ENCODE results near the gene TLE1.

Gene TLE1

GRCh38 chr9:81684635-81685034, 4.7 kb downstream of the TLE1 start:
- TF ChIP-seq EZH2phosphoT487 (IDR thresholded peaks at IDR 0.05; ENCODE audit: low read depth) (no peak), CTCF (IDR thresholded peaks at IDR 0.05; ENCODE audit: low read depth, low read length) (no peak)
- Histone ChIP-seq H3K79me2 (ENCODE audit: low read length) (no peaks in the 10 kb centered on the region), H3K9me3 (ENCODE audit: insufficient read depth, low read length) (no peaks in the 10 kb centered on the region), H4K20me1 (ENCODE audit: insufficient read depth, low read length) (no peaks in the 10 kb centered on the region), H3K36me3 (replicated peaks; ENCODE audit: low read depth, low read length) (no peaks in the 10 kb centered on the region), H3K4me1 (ENCODE audit: low read length) (peaks cover 9% of the 10 kb centered on the region), H3K9ac (ENCODE audit: low read length) (no peak overlapping the region), H3K27ac (ENCODE audit: low read length) (no peak overlapping the region), H3K4me2 (ENCODE audit: low read length) (no peak overlapping the region), H3K27me3 (ENCODE audit: low read depth, low read length) (peaks cover 16% of the 10 kb centered on the region), H2AFZ (ENCODE audit: low read depth, low read length) (no peak overlapping the region), H3K4me3 (ENCODE audit: low read length) (no peak overlapping the region)

- Histone ChIP-seq H4K20me1 (ENCODE audit: insufficient read depth, low read length) (no peaks in the 10 kb centered on the region), H3K4me2 (ENCODE audit: low read length) (no peak overlapping the region), H3K36me3 (replicated peaks; ENCODE audit: low read depth, low read length) (no peaks in the 10 kb centered on the region), H3K27me3 (ENCODE audit: low read depth, low read length) (peaks cover 16% of the 10 kb centered on the region), H2AFZ (ENCODE audit: low read depth, low read length) (no peak overlapping the region), H3K9ac (ENCODE audit: low read length) (no peak overlapping the region), H3K4me3 (ENCODE audit: low read length) (no peak overlapping the region), H3K27ac (ENCODE audit: low read length) (no peak overlapping the region), H3K9me3 (ENCODE audit: insufficient read depth, low read length) (no peaks in the 10 kb centered on the region), H3K79me2 (ENCODE audit: low read length) (no peaks in the 10 kb centered on the region), H3K4me1 (ENCODE audit: low read length) (peaks cover 13% of the 10 kb centered on the region)
- no peak for TF ChIP-seq CTCF (IDR thresholded peaks at IDR 0.05; ENCODE audit: low read depth, low read length)
These were observed 5.6 kb downstream of the TLE1 start for GRCh38 chr9:81683704-81684103.

GRCh38 chr9:81683238-81683637, 6.1 kb downstream of the TLE1 start:
- Histone ChIP-seq H3K9me3 (ENCODE audit: insufficient read depth, low read length) (no peaks in the 10 kb centered on the region), H3K4me3 (ENCODE audit: low read length) (no peak overlapping the region), H3K4me1 (ENCODE audit: low read length) (peaks cover 13% of the 10 kb centered on the region), H3K27ac (ENCODE audit: low read length) (no peak overlapping the region), H3K36me3 (replicated peaks; ENCODE audit: low read depth, low read length) (no peaks in the 10 kb centered on the region), H4K20me1 (ENCODE audit: insufficient read depth, low read length) (no peaks in the 10 kb centered on the region), H3K27me3 (ENCODE audit: low read depth, low read length) (peaks cover 16% of the 10 kb centered on the region), H3K4me2 (ENCODE audit: low read length) (no peak overlapping the region), H2AFZ (ENCODE audit: low read depth, low read length) (no peak overlapping the region), H3K79me2 (ENCODE audit: low read length) (no peaks in the 10 kb centered on the region), H3K9ac (ENCODE audit: low read length) (no peak overlapping the region)
- no peak for TF ChIP-seq EZH2phosphoT487 (IDR thresholded peaks at IDR 0.05; ENCODE audit: low read depth)
- no peak for TF ChIP-seq CTCF (IDR thresholded peaks at IDR 0.05; ENCODE audit: low read depth, low read length)

GRCh38 chr9:81682797-81683196, 6.5 kb downstream of the TLE1 start:
- Histone ChIP-seq H3K27ac (ENCODE audit: low read length) (no peak overlapping the region), H2AFZ (ENCODE audit: low read depth, low read length) (no peak overlapping the region), H3K27me3 (ENCODE audit: low read depth, low read length) (peaks cover 16% of the 10 kb centered on the region), H3K9me3 (ENCODE audit: insufficient read depth, low read length) (no peaks in the 10 kb centered on the region), H3K4me3 (ENCODE audit: low read length) (no peak overlapping the region), H4K20me1 (ENCODE audit: insufficient read depth, low read length) (no peaks in the 10 kb centered on the region), H3K4me2 (ENCODE audit: low read length) (no peak overlapping the region), H3K79me2 (ENCODE audit: low read length) (no peaks in the 10 kb centered on the region), H3K9ac (ENCODE audit: low read length) (no peak overlapping the region), H3K4me1 (ENCODE audit: low read length) (peaks cover 13% of the 10 kb centered on the region), H3K36me3 (replicated peaks; ENCODE audit: low read depth, low read length) (no peaks in the 10 kb centered on the region)
- no peak for TF ChIP-seq EZH2phosphoT487 (IDR thresholded peaks at IDR 0.05; ENCODE audit: low read depth)
- no peak for TF ChIP-seq CTCF (IDR thresholded peaks at IDR 0.05; ENCODE audit: low read depth, low read length)
